ENCODE results near the gene CHPF2. TPM values are rescaled to one million over a fixed set of nuclear protein-coding genes. Genes with fewer than 3 reads are reported as not detected.
A peak's percentile ranks its signal among the peaks of the same experiment; 100 is the strongest.

The CHPF2 gene
- total and polyA plus RNA-seq, 2 experiments from 2014 or later = 4.8 to 26.1 TPM

GRCh38 chr7:151233804-151234203 is 1.5 kb downstream of the CHPF2 start:
- Histone ChIP-seq H3K79me2 (replicated peaks; ENCODE audit: insufficient read depth) (peaks cover 19% of the 10 kb centered on the region), H3F3A (replicated peaks; ENCODE audit: low read depth) (no peaks in the 10 kb centered on the region), H3K27me3 (ENCODE audit: insufficient read depth) (no peaks in the 10 kb centered on the region), H2AFZ (no peak overlapping the region), H3K27ac (ENCODE audit: low read depth) (no peak overlapping the region), H3K4me1 (ENCODE audit: insufficient read depth) (peaks cover 6% of the 10 kb centered on the region; the same call in 1 of the 2 replicates), H3K9me2 (ENCODE audit: insufficient read depth) (no peaks in the 10 kb centered on the region), H3K36me3 (ENCODE audit: insufficient read depth) (no peaks in the 10 kb centered on the region), H3K4me3 (peak overlapping the region; percentile 96; the same call in 1 of the 2 replicates), H4K20me1 (replicated peaks; ENCODE audit: insufficient read depth) (peaks cover 18% of the 10 kb centered on the region; the same call in 1 of the 2 replicates), H3K4me2 (peak overlapping the region; percentile 95; the same call in 1 of the 2 replicates)
- Mint-ChIP-seq H3K4me3 (peak overlapping the region; percentile 98), H3K36me3 (ENCODE audit: low read depth) (peaks cover 15% of the 10 kb centered on the region; the same call in 2 of the 3 replicates), H3K27me3 (ENCODE audit: insufficient read depth, low read depth, poor library complexity) (peaks cover 8% of the 10 kb centered on the region), H3K27ac (no peak overlapping the region), H3K4me1 (peaks cover 13% of the 10 kb centered on the region), H3K9me3 (no peaks in the 10 kb centered on the region)
- ATAC-seq (no peak), DNase-seq (ENCODE audit: low spot score) (no peak)
- TF ChIP-seq ZNF114 (CRISPR knock-in tag; IDR thresholded peaks at IDR 0.05) (no peak), EZH2phosphoT487 (IDR thresholded peaks at IDR 0.05; ENCODE audit: unreplicated experiment) (no peak), EZH2 (IDR thresholded peaks at IDR 0.05; ENCODE audit: low read depth, unreplicated experiment) (no peak), REST (IDR thresholded peaks at IDR 0.05; ENCODE audit: unreplicated experiment) (no peak), JUNB (IDR thresholded peaks at IDR 0.05; ENCODE audit: unreplicated experiment) (no peak), POLR2AphosphoS5 (IDR thresholded peaks at IDR 0.05; ENCODE audit: low read depth) (no peak), CREB1 (CRISPR knock-in tag; IDR thresholded peaks at IDR 0.05; ENCODE audit: low read depth) (no peak), STAT1 (IDR thresholded peaks at IDR 0.05; ENCODE audit: unreplicated experiment) (no peak), ZNF331 (CRISPR knock-in tag; IDR thresholded peaks at IDR 0.05; ENCODE audit: low read depth) (no peak), ZNF462 (CRISPR knock-in tag; IDR thresholded peaks at IDR 0.05) (no peak), NANOG (IDR thresholded peaks at IDR 0.05; ENCODE audit: borderline replicate concordance) (no peak)
- TF ChIP-seq, protein P1, sequence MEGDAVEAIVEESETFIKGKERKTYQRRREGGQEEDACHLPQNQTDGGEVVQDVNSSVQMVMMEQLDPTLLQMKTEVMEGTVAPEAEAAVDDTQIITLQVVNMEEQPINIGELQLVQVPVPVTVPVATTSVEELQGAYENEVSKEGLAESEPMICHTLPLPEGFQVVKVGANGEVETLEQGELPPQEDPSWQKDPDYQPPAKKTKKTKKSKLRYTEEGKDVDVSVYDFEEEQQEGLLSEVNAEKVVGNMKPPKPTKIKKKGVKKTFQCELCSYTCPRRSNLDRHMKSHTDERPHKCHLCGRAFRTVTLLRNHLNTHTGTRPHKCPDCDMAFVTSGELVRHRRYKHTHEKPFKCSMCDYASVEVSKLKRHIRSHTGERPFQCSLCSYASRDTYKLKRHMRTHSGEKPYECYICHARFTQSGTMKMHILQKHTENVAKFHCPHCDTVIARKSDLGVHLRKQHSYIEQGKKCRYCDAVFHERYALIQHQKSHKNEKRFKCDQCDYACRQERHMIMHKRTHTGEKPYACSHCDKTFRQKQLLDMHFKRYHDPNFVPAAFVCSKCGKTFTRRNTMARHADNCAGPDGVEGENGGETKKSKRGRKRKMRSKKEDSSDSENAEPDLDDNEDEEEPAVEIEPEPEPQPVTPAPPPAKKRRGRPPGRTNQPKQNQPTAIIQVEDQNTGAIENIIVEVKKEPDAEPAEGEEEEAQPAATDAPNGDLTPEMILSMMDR (conservative IDR thresholded peaks at IDR 0.05; ENCODE audit: low read depth in 2 of 2) = no peak
- TF ChIP-seq, protein P2, sequence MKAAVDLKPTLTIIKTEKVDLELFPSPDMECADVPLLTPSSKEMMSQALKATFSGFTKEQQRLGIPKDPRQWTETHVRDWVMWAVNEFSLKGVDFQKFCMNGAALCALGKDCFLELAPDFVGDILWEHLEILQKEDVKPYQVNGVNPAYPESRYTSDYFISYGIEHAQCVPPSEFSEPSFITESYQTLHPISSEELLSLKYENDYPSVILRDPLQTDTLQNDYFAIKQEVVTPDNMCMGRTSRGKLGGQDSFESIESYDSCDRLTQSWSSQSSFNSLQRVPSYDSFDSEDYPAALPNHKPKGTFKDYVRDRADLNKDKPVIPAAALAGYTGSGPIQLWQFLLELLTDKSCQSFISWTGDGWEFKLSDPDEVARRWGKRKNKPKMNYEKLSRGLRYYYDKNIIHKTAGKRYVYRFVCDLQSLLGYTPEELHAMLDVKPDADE (IDR thresholded peaks at IDR 0.05) = no peak

Measured in GM23338 (cell line).